Fibroblast of upper back skin (primary cell): ENCODE results near the gene KRT35.
A peak's percentile ranks its signal among the peaks of the same experiment; 100 is the strongest.

ENCODE experiments used
- DNase-seq: peaks from one replicate; pipeline ENCODE4 v3.0.0-alpha.2; 2013

KRT35 gene

GRCh38 chr17:41486809-41487530 lies 6.0 kb upstream of the KRT35 start:
- DNase-seq = no peak

DNA sequence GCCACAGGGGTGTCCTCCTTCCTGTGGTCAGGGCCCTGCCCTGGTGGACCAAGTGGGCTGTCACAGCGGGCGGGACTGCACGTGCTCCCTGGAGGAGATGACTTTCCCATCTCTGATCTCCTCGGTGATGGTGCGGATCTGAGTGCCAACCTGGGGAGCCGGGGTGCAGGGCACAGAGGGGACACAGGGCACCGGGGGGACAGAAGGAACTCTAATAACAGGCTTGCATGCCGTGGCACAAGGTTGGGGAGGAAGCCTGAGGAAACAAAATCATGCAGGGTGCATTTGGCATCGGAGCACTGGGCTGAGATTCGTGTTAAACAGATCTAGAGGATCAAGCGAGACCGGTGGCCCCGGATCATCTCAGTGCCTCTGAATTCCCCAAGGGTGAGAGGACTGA lies 5.4 kb upstream of the KRT35 start:
- no peak for DNase-seq

GRCh38 chr17:41484920-41485904 lies 4.3 kb upstream of the KRT35 start:
- no peak for DNase-seq

DNA sequence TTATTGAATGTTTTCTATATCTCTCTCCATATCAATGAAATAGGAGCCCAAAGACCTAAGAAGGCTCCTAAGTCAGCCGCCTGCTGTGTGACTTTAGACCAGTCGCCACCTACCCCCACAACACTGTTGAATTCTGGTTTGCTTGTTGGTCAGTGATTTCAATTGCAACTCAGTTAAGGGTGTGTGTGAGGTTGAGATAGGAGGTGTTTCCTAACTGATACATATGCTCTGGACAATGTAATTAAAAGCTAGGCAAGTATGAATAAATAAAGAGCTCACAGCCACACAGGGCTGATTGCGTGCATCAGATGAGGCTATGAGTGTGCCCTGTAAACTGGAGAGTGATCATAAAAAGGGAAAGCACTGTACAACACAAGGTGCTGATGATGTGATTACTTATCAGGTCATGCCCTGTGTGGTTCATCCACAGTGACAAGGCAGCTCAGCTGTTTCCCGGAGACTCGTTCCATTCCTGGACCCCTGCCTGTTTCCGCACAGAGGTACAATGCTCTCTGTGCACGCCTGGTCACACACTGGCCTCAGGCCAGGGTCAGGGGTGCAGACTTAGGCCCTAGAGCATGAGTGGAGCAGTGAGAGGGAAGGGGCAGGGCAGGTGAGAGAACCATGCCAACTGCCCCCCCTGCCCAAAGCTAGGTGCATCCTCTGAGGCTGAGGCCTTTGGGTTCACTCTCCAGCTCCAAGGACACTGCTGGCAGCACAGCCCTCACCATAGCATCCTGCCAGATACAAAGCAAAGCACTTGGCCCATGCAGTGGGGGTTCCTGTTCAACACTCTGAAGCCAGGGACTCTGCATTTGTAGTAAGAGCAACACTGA lies 3.3 kb upstream of the KRT35 start:
- DNase-seq = no peak

GRCh38 chr17:41483531-41483930 lies 2.6 kb upstream of the KRT35 start:
- no peak for DNase-seq

DNA sequence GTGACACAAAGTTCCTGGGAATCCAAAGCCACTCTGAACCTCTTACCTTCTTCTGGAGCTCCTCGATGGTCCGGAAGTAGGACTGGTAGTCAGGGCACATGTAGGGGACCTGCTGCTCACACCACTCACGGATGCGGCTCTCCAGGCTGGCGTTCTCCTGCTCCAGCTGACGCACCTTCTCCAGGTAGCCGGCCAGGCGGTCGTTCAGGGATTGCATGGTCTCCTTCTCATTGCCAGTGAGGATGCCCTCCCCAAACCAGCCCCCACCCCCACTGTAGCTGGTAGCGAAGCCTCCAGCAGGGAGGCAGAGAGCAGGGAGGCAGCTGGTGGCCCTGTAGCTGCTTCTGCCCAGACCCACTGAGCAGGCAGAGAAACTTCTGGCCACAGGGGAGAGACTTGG lies 370 bp downstream of the KRT35 start:
- DNase-seq = no peak

DNA sequence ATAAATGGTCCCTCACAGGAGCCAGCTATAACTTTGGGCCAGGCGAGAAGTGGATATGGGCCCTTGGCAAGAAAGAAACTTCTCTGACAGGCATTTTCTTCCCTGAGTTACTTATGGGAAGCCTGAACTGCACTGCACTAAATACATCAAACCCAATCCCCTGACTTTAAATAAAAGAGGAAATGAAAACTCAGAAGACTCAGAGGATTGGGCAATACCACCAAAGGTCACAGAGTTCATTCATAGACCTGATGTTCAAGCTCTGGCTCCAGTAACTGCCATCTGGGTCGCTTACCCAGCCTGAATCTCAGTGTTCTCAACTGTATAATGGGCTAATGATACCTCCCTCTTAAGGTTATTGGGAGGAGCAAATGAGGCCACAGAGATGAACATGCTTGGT lies 815 bp downstream of the KRT35 start:
- DNase-seq = no peak

DNA sequence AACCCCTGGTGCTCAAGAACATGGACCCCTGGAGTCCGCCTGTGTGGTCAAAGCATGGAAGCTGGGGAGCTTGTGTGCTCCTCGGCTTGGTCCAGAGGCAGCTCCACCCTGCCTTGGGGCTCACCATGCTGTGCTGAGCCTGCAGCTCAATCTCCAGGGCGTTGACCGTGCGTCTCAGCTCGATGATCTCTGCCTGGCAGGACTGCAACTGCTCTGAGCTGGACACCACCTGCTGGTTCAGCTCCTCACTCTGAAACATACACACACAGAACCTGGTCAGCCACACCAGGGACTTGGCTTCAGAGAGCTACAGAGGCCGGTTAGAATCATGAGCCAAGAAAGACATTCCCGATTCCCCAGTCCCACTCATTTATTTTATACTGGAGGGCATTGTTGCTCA lies 2.7 kb downstream of the KRT35 start:
- DNase-seq = no peak

DNA sequence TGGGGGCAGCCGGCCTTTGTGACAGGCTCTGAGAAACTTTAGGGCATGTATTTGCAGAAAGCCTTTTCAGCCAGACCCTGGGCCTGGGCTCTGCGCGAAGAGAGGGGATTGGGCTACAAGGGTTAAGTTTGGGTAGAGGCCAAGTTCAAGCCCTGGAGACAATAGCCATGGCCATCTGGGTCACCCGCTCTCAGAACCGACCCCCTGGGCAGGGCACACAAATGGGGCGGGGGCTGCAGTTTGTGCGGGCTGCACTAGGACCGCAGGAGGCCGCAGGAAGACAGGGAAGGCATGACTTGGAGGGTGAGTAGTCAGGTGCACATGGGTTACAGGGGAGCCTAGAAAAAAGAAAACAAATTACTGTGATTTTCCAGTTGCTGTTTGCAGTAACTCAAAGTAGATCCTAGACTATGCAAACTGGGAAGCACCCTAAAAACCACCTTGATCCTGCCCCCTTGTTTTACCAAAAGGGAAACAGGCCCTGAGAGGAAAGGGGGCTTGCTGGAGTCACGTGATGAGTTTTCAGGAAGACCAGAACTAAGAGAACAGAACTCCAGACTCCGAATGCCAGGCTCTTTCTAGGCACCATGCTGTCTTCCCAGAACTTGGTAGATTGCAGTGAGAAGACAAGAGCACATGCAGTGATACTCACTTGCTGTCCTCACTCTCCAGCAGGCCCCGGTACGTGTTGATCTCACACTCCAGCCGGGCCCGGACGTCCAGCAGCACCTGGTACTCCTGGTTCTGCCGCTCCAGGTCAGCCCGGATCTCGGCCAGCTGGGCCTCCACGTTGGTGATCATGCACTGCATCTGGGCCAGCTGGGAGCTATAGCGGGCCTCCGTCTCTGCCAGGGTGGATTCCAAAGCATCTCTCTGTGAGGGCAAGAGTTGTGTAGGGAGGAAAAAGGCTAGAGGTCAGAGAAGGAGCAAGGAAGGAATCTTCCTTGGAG lies 3.8 kb downstream of the KRT35 start:
- no peak for DNase-seq

GRCh38 chr17:41475421-41475820 lies 5.5 kb downstream of the KRT35 start:
- DNase-seq = no peak

DNA sequence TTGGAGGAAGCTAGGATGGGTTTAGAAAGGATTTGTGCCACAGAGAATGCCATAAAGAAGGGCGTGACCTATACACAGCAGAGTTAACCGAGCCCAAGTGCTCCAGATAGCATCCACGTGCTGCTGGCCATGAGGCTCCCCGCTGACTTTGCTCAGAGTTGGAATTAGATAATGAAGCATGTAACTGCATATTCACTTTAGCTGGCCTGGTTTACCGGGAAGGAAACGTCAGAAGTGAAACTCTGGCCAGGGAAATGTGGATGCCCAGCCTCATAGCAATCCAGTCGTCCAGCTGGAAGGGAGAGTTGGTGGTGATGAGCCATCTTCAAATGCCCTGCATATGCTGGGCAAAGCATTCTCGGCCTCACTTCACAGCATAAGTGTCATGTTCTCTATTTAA lies 6.1 kb downstream of the KRT35 start:
- DNase-seq = no peak

DNA sequence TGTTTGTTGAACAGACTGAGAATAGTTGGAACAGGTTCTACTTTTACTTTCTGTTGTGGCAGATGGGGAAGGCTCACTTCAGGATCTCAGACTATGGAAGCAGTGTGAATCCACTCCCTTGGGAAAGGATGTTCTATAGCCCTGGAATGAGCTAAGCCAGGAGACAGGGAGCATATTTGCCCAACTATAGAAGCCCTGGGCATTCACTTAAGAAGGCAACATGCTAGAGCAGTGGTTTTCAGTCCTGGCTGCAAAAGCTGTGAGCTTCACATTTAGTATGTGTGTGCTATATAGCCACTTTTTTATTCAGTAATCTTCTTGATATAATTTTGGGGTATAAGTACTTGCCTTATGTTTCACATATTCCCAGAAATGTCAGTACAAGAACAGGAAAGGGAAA lies 12.6 kb downstream of the KRT35 start:
- no peak for DNase-seq

- no peak for DNase-seq
These were observed 13.4 kb downstream of the KRT35 start for GRCh38 chr17:41467561-41467960.

DNA sequence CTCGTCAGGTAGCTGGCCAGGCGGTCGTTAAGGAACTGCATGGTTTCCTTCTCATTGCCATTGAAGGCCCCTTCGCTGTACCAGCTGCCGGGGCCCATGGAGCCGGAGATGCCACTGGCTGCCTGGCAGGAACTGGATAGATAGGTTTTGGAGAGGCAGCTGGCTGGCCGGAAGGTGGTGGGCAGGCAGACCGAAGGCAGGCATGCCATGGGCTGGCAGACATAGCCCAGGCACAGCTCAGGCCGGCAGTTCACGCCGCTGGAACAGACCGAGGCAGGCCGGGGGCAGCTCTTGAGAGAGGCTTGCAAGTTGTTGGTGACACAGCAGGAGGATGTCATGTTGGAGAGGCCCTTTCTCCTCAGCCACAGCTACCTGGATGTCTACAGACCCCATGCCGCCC lies 14.0 kb downstream of the KRT35 start, which contains the start of gene KRT32:
TSS of gene KRT32 (minus strand) at position 399 of the 400 bp plus-strand sequence. CDS start at position 338, 61 bp downstream.
- DNase-seq = no peak

GRCh38 chr17:41464682-41465081 lies 16.3 kb downstream of the KRT35 start:
- peak; percentile 86 for DNase-seq

DNA sequence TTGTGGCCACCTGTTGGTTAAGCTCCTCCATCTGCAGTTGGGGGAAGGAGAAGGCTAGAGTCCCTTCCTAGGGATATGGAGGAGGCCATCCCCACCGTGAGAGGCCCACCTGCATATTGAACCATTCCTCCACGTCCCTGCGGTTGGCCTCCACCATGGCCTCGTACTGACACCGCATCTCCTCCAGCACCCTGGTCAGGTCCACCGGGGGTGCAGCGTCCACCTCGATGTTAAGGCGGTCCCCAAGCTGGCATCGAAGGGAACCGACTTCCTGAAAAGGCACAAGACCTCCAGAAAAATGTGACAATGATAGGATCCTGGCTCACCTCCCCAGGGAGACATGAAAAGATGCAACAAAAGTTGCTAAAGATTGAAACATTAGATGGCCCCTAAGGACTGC lies 16.8 kb downstream of the KRT35 start:
- no peak for DNase-seq

DNA sequence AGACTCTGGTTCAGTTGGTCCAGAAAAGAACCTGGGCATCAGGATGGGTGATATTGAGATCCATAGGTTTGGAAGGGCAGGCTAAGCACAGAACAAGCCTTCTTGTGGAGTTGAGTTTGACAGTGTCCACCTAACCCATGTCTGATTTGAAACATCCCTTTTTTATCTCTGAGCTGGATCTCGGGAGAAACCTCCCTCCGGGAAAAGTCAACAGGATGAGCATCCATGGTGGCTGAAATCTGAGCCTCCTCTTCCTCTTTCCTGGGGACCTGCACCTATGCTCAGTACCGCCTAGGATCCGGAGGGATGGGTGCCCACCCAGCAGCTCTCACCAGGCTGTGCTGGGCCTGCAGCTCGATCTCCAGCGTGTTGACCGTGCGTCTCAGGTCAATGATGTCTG lies 17.2 kb downstream of the KRT35 start:
- no peak for DNase-seq

GRCh38 chr17:41462705-41463104 lies 18.2 kb downstream of the KRT35 start:
- DNase-seq = no peak

- no peak for DNase-seq
These were observed 23.3 kb downstream of the KRT35 start for GRCh38 chr17:41457676-41458075.

DNA sequence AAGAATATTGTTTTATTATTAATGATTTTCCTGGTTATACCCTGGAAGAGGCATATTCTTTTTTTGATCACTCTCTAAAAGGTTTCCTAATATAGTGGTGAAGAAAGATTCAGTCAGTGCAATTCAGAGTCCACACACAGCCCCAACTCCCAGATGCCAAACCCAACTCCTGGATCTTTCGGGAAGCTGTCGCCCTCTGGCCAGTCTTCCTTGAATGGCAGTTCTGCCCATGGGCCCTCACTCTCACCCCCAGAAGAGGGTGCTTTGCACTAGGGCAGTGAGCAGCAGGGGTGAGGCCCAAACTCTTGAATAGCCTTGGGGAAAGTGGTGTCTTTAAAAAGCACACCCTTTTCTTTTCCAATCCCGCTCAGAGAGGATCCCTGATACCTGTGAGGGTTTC lies 24.7 kb downstream of the KRT35 start:
- peak; percentile 11 for DNase-seq

GRCh38 chr17:41455236-41455635 lies 25.7 kb downstream of the KRT35 start:
- no peak for DNase-seq

- no peak for DNase-seq
These were observed 27.9 kb downstream of the KRT35 start for GRCh38 chr17:41453066-41453465.
